ENCODE measurements around the gene FAT1. TPM values are rescaled to one million over a fixed set of nuclear protein-coding genes. Genes with fewer than 3 reads are reported as not detected.
"Not testable (repeated sequence)": the region's sequence is repeated elsewhere in the genome, so short reads cannot be mapped to it uniquely, and the experiment has no call there.

The FAT1 gene
- total and polyA plus RNA-seq, 7 donors: 12.6 to 146 (median 93.1) TPM

GRCh38 chr4:186659935-186660334 lies 63.7 kb downstream of the FAT1 start:
- Histone ChIP-seq H3K27ac (no peak overlapping the region), H3K9me3 (no peaks in the 10 kb centered on the region), H3K36me3 (peaks cover 0 to 26% (median 4%) of the 10 kb centered on the region in 4 donors), H3K4me3 (no peak overlapping the region), H3K4me1 (peaks cover 0 to 19% (median 6%) of the 10 kb centered on the region in 4 donors), H3K27me3 (no peaks in the 10 kb centered on the region)
- 40 to 77% methylated on average over 14 of the region's 14 CpGs for WGBS, 2 donors
- no peak for DNase-seq
- intact Hi-C loops (cut with DNase I): loop anchor here (10.0 kb wide), 1 partner anchor 185 kb away; no protein-coding TSS in a partner anchor
- no peak for TF ChIP-seq EP300 (IDR thresholded peaks at IDR 0.05)

DNA sequence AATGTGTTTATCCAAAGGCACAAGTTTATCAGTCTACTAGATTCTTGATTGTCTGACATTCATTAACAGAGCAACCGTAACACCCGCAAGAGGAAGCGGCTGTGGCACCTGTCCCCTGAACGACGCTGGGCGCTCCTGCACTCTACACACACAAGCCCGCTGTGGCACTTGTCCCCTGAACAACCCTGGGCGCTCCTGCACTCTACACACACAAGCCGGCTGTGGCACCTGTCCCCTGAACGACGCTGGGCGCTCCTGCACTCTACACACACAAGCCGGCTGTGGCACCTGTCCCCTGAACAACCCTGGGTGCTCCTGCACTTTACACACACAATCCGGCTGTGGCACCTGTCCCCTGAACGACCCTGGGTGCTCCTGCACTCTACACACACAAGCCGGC lies 64.2 kb downstream of the FAT1 start:
- H3K4me3 ChIP-seq; intact Hi-C loops (cut with DNase I); DNase-seq; H3K9me3 ChIP-seq; H3K27ac ChIP-seq; H3K27me3 ChIP-seq: not testable (repeated sequence)
- Histone ChIP-seq H3K4me1 (peaks cover 0 to 19% (median 6%) of the 10 kb centered on the region in 4 donors), H3K36me3 (peaks cover 0 to 26% (median 4%) of the 10 kb centered on the region in 4 donors)
- 23 to 71% methylated on average over 16 of the region's 16 CpGs for WGBS, 2 donors

DNA sequence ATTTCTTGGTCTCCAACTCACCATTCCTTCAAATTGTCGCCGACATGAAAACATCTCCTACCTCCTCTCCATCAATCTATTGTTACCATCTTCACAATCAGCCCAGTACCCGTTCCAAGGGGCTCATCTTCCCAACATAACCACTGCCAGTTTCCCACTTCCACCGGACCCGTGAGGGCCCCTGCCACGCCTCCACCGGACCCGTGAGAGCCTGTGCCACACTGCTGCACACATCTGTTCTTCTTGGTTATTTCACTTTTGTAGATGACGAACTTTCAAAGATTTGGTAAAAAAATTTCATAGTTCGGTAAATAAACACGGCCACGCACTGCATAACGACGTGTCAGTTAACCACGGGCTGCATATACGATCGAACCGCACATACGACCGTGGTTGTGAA lies 65.0 kb downstream of the FAT1 start:
- DNase-seq: no peak
- H3K36me3 ChIP-seq: peaks cover 0 to 26% (median 4%) of the 10 kb centered on the region in 4 donors
- no peak overlapping the region for H3K27ac ChIP-seq
- H3K4me1 ChIP-seq: peaks cover 0 to 16% (median 6%) of the 10 kb centered on the region in 4 donors
- no peaks in the 10 kb centered on the region for H3K27me3 ChIP-seq
- no peak for TF ChIP-seq POLR2AphosphoS5 (IDR thresholded peaks at IDR 0.05)
- TF ChIP-seq, protein P1, sequence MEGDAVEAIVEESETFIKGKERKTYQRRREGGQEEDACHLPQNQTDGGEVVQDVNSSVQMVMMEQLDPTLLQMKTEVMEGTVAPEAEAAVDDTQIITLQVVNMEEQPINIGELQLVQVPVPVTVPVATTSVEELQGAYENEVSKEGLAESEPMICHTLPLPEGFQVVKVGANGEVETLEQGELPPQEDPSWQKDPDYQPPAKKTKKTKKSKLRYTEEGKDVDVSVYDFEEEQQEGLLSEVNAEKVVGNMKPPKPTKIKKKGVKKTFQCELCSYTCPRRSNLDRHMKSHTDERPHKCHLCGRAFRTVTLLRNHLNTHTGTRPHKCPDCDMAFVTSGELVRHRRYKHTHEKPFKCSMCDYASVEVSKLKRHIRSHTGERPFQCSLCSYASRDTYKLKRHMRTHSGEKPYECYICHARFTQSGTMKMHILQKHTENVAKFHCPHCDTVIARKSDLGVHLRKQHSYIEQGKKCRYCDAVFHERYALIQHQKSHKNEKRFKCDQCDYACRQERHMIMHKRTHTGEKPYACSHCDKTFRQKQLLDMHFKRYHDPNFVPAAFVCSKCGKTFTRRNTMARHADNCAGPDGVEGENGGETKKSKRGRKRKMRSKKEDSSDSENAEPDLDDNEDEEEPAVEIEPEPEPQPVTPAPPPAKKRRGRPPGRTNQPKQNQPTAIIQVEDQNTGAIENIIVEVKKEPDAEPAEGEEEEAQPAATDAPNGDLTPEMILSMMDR (IDR thresholded peaks at IDR 0.05): no peak
- TF ChIP-seq EP300 (IDR thresholded peaks at IDR 0.05): no peak
- no peak for TF ChIP-seq POLR2A (IDR thresholded peaks at IDR 0.05)
- intact Hi-C loops (cut with DNase I): no loop called here
- no peak overlapping the region for H3K4me3 ChIP-seq
- 85 to 91% methylated on average over 20 of the region's 20 CpGs for WGBS, 2 donors
- no peaks in the 10 kb centered on the region for H3K9me3 ChIP-seq

DNA sequence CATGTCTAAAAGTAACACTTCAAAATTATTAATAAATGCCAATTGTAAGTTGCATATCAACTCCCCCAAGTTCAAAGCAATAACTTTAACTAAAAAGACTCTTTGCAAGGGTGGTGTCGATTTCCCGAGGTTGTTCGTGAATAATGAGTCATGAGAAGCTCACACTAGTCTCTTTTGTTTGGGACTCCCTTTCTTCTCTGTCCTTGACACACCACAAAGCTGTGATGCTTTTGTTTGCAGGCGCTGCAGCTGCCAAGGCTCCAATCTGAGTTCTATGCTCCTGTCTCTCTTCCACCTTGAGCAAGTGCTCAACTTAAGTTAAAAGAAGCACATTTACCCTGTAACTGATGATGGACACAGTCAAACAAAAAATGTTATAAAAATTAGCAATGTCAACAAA lies 65.9 kb downstream of the FAT1 start:
- Histone ChIP-seq H3K36me3 (peaks cover 0 to 21% (median 4%) of the 10 kb centered on the region in 4 donors), H3K27ac (no peak overlapping the region), H3K9me3 (no peaks in the 10 kb centered on the region), H3K4me1 (peaks cover 0 to 16% (median 7%) of the 10 kb centered on the region in 4 donors), H3K27me3 (no peaks in the 10 kb centered on the region), H3K4me3 (no peak overlapping the region)
- TF ChIP-seq POLR2A (IDR thresholded peaks at IDR 0.05) (no peak), EP300 (IDR thresholded peaks at IDR 0.05) (no peak), POLR2AphosphoS5 (IDR thresholded peaks at IDR 0.05) (no peak)
- TF ChIP-seq, protein P1 (IDR thresholded peaks at IDR 0.05): no peak
- WGBS, 2 donors: 16 to 68% methylated on average over 4 of the region's 4 CpGs
- no peak for DNase-seq
- intact Hi-C loops (cut with DNase I): no loop called here

- intact Hi-C loops (cut with DNase I): no loop called here
- Histone ChIP-seq H3K36me3 (no peaks in the 10 kb centered on the region), H3K27ac (no peak overlapping the region), H3K4me3 (no peak overlapping the region), H3K27me3 (no peaks in the 10 kb centered on the region), H3K4me1 (peaks cover 0 to 46% (median 23%) of the 10 kb centered on the region in 4 donors), H3K9me3 (no peaks in the 10 kb centered on the region)
- TF ChIP-seq POLR2A (IDR thresholded peaks at IDR 0.05) (no peak), POLR2AphosphoS5 (IDR thresholded peaks at IDR 0.05) (no peak), EP300 (IDR thresholded peaks at IDR 0.05) (no peak)
- TF ChIP-seq, protein P1 (IDR thresholded peaks at IDR 0.05): no peak
- WGBS, 2 donors: 63 to 78% methylated on average over 3 of the region's 3 CpGs
- DNase-seq: no peak
Observed at GRCh38 chr4:186653969-186654368, 69.7 kb downstream of the FAT1 start.

DNA sequence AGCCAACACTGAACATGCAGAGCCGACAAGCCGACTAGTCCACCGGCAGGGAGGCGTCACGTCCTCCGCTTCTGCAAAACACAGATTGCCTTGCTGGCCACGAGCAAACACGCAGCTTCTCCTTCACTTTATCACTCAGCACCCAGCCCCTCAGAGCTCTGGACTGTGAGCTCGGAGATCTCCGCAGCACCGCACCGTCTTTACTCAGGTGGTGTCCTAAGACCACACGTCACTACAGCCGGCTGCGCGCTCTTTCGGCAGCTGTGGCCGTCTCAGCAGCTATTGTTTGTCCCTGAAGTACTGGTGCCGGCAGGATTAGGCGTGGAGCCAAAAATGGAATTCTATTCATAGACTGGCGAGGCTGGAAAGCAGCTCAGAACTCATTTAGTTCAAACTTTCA lies 72.0 kb downstream of the FAT1 start:
- Histone ChIP-seq H3K36me3 (no peaks in the 10 kb centered on the region), H3K27ac (peak overlapping the region in 3 of 4 donors; percentile 51 to 63 (median 60)), H3K9me3 (no peaks in the 10 kb centered on the region), H3K4me1 (peaks cover 0 to 35% (median 17%) of the 10 kb centered on the region in 4 donors), H3K27me3 (no peaks in the 10 kb centered on the region), H3K4me3 (peak overlapping the region in 3 of 4 donors; percentile 1 to 43 (median 22))
- WGBS, 2 donors: 72 to 74% methylated on average over 21 of the region's 21 CpGs
- TF ChIP-seq POLR2AphosphoS5 (IDR thresholded peaks at IDR 0.05) (peak in 3 of 4 donors; percentile 36 to 62 (median 40)), POLR2A (IDR thresholded peaks at IDR 0.05) (no peak), EP300 (IDR thresholded peaks at IDR 0.05) (no peak)
- TF ChIP-seq, protein P1 (IDR thresholded peaks at IDR 0.05): no peak
- peak; percentile 85 for DNase-seq
- intact Hi-C loops (cut with DNase I): no loop called here

Measured in sigmoid colon (tissue), 7 donors.